GM06990 (cell line): ENCODE data around the gene SLC30A4.

Experiments used
- DNase-seq: peaks from one replicate; pipeline ENCODE4 v3.0.0-alpha.2; 2011; ENCODE audit not compliant: insufficient read length; ENCODE audit errors: extremely low read depth
- H3K27me3 ChIP-seq: replicated peaks from 2 replicates; pipeline ENCODE4 v1.6.0; 2011; ENCODE audit warnings: low read length; ENCODE audit not compliant: control insufficient read depth, insufficient read depth
- H3K36me3 ChIP-seq: 2 replicates; pipeline ENCODE4 v1.5.1; 2011; ENCODE audit warnings: low read length; ENCODE audit not compliant: control insufficient read depth, insufficient read depth
- H3K4me3 ChIP-seq: replicated peaks from 2 replicates; pipeline ENCODE4 v1.5.1; 2011; ENCODE audit warnings: low read depth, mild to moderate bottlenecking, control low read depth, low read length
- CTCF ChIP-seq: IDR thresholded peaks from 2 replicates; pipeline ENCODE4 v1.5.1; 2011; ENCODE audit warnings: low read length, control low read depth, mild to moderate bottlenecking, inconsistent platforms; ENCODE audit not compliant: insufficient read depth, poor library complexity, severe bottlenecking

Gene SLC30A4

GRCh38 chr15:45454814-45455213, 67.7 kb downstream of the SLC30A4 start:
- peak; percentile 63 for DNase-seq
- peak; percentile 17 for TF ChIP-seq CTCF
- H3K27me3 ChIP-seq: no peaks in the 10 kb centered on the region
- no peaks in the 10 kb centered on the region for H3K36me3 ChIP-seq
- H3K4me3 ChIP-seq: no peak overlapping the region

- TF ChIP-seq CTCF: no peak
- Histone ChIP-seq H3K36me3 (no peaks in the 10 kb centered on the region), H3K4me3 (no peak overlapping the region), H3K27me3 (no peaks in the 10 kb centered on the region)
- no peak for DNase-seq
These were observed 71.3 kb downstream of the SLC30A4 start for GRCh38 chr15:45451265-45451664.

- no peak overlapping the region for H3K4me3 ChIP-seq
- no peaks in the 10 kb centered on the region for H3K27me3 ChIP-seq
- H3K36me3 ChIP-seq: no peaks in the 10 kb centered on the region
- DNase-seq: no peak
- TF ChIP-seq CTCF: no peak
These were observed 72.4 kb downstream of the SLC30A4 start for GRCh38 chr15:45449916-45450867.

GRCh38 chr15:45449395-45449794, 73.2 kb downstream of the SLC30A4 start:
- Histone ChIP-seq H3K4me3 (no peak overlapping the region), H3K27me3 (no peaks in the 10 kb centered on the region), H3K36me3 (no peaks in the 10 kb centered on the region)
- DNase-seq: no peak
- no peak for TF ChIP-seq CTCF

- DNase-seq: no peak
- TF ChIP-seq CTCF: no peak
- no peak overlapping the region for H3K4me3 ChIP-seq
- no peaks in the 10 kb centered on the region for H3K27me3 ChIP-seq
- H3K36me3 ChIP-seq: no peaks in the 10 kb centered on the region
These were observed 74.3 kb downstream of the SLC30A4 start for GRCh38 chr15:45448066-45448915.
